H9 (cell line): Measurements from ENCODE around the gene TUBB1. TPM values are rescaled to one million over a fixed set of nuclear protein-coding genes. Genes with fewer than 3 reads are reported as not detected.

Source experiments
- DNase-seq: peaks from one replicate; pipeline ENCODE4 v3.0.0-alpha.2; 2017
- H2AFZ ChIP-seq: one replicate; pipeline ENCODE4 v1.6.1; 2013; ENCODE audit warnings: mild to moderate bottlenecking, low read length, control low read depth, moderate library complexity
- H2AK5ac ChIP-seq: 2 replicates; pipeline ENCODE4 v1.6.1; 2013; ENCODE audit warnings: low read length, control low read depth, mixed read lengths; ENCODE audit not compliant: insufficient read length
- H2BK120ac ChIP-seq: one replicate; pipeline ENCODE4 v1.6.1; 2013; ENCODE audit warnings: low read depth, mild to moderate bottlenecking, low read length, control low read depth, inconsistent platforms; ENCODE audit not compliant: poor library complexity, severe bottlenecking
- H2BK12ac ChIP-seq: 2 replicates; pipeline ENCODE4 v1.6.1; 2013; ENCODE audit warnings: low read length, control low read depth, mixed read lengths, low read depth; ENCODE audit not compliant: insufficient read length
- H2BK15ac ChIP-seq: 2 replicates; pipeline ENCODE4 v1.6.1; 2013; ENCODE audit warnings: low read depth, low read length, control low read depth
- H2BK20ac ChIP-seq: one replicate; pipeline ENCODE4 v1.6.1; 2013; ENCODE audit warnings: low read depth, mild to moderate bottlenecking, low read length, control low read depth, inconsistent platforms; ENCODE audit not compliant: poor library complexity, severe bottlenecking
- H2BK5ac ChIP-seq: 2 replicates; pipeline ENCODE4 v1.6.1; 2013; ENCODE audit warnings: low read length, control low read depth, mixed read lengths; ENCODE audit not compliant: insufficient read length
- H3K14ac ChIP-seq: 2 replicates; pipeline ENCODE4 v1.6.1; 2013; ENCODE audit warnings: low read length, control low read depth; ENCODE audit not compliant: insufficient read depth
- H3K18ac ChIP-seq: 2 replicates; pipeline ENCODE4 v1.6.1; 2013; ENCODE audit warnings: low read depth, mild to moderate bottlenecking, mixed read lengths, low read length, control low read depth; ENCODE audit not compliant: insufficient read length
- H3K23ac ChIP-seq: 2 replicates; pipeline ENCODE4 v1.6.1; 2013; ENCODE audit warnings: low read length, control low read depth, mixed read lengths, low read depth; ENCODE audit not compliant: insufficient read length
- H3K23me2 ChIP-seq: 2 replicates; pipeline ENCODE4 v1.6.1; 2013; ENCODE audit warnings: low read depth, mild to moderate bottlenecking, mixed read lengths, low read length, control low read depth; ENCODE audit not compliant: insufficient read length, poor library complexity, severe bottlenecking
- H3K27ac ChIP-seq: 2 replicates; pipeline ENCODE4 v1.5.1; 2013; ENCODE audit warnings: low read length, control low read depth, mixed read lengths, low read depth; ENCODE audit not compliant: insufficient read length
- H3K27me3 ChIP-seq: 2 replicates; pipeline ENCODE4 v1.6.1; 2013; ENCODE audit warnings: low read length, control low read depth, inconsistent platforms; ENCODE audit not compliant: insufficient read depth
- H3K4ac ChIP-seq: 2 replicates; pipeline ENCODE4 v1.6.1; 2013; ENCODE audit warnings: low read depth, mild to moderate bottlenecking, control low read depth, inconsistent platforms, low read length, moderate library complexity
- H3K4me1 ChIP-seq: 2 replicates; pipeline ENCODE4 v1.6.1; 2013; ENCODE audit warnings: low read length, control low read depth, inconsistent platforms; ENCODE audit not compliant: insufficient read depth
- H3K4me2 ChIP-seq: 2 replicates; pipeline ENCODE4 v1.6.1; 2013; ENCODE audit warnings: low read length, control low read depth, mixed read lengths; ENCODE audit not compliant: insufficient read length, insufficient read depth
- H3K56ac ChIP-seq: 2 replicates; pipeline ENCODE4 v1.6.1; 2013; ENCODE audit warnings: low read depth, mild to moderate bottlenecking, mixed read lengths, low read length, control low read depth; ENCODE audit not compliant: insufficient read length
- H3K79me1 ChIP-seq: 2 replicates; pipeline ENCODE4 v1.6.1; 2013; ENCODE audit warnings: low read depth, mild to moderate bottlenecking, moderate library complexity, low read length, control low read depth, inconsistent platforms; ENCODE audit not compliant: insufficient read depth, poor library complexity, severe bottlenecking
- H3K79me2 ChIP-seq: 2 replicates; pipeline ENCODE4 v1.6.1; 2013; ENCODE audit warnings: low read length, control low read depth, inconsistent platforms; ENCODE audit not compliant: insufficient read depth
- H3K9ac ChIP-seq: 2 replicates; pipeline ENCODE4 v1.6.1; 2013; ENCODE audit warnings: low read length, control low read depth, mixed read lengths; ENCODE audit not compliant: insufficient read length; ENCODE audit errors: extremely low read depth
- H3K9me3 ChIP-seq: one replicate; pipeline ENCODE4 v1.6.1; 2013; ENCODE audit warnings: low read depth, low read length, inconsistent platforms; ENCODE audit not compliant: control insufficient read depth
- H3T11ph ChIP-seq: one replicate; pipeline ENCODE4 v1.6.1; 2013; ENCODE audit warnings: mild to moderate bottlenecking, low read length, control low read depth, inconsistent platforms
- H4K20me1 ChIP-seq: one replicate; pipeline ENCODE4 v1.6.1; 2013; ENCODE audit not compliant: control insufficient read depth, insufficient read length, insufficient read depth
- H4K5ac ChIP-seq: 2 replicates; pipeline ENCODE4 v1.6.1; 2013; ENCODE audit warnings: low read depth, mild to moderate bottlenecking, mixed read lengths, low read length, control low read depth; ENCODE audit not compliant: insufficient read length
- H4K8ac ChIP-seq: replicated peaks from 2 replicates; pipeline ENCODE4 v1.6.1; 2013; ENCODE audit warnings: low read length, control low read depth, mixed read lengths, low read depth; ENCODE audit not compliant: insufficient read length
- H4K91ac ChIP-seq: 2 replicates; pipeline ENCODE4 v1.6.1; 2013; ENCODE audit warnings: low read depth, mild to moderate bottlenecking, moderate library complexity, mixed read lengths, low read length, control low read depth; ENCODE audit not compliant: insufficient read length
- H3K27ac Mint-ChIP-seq, 3 experiments: 2 replicates in 2 of 3; 3 replicates in 1 of 3; pipeline ENCODE4 v1.8.0; 2020 to 2021; ENCODE audit warnings: mixed read lengths in 3 of 3, mild to moderate bottlenecking in 1 of 3, moderate library complexity in 1 of 3
- H3K27me3 Mint-ChIP-seq: 2 replicates; pipeline ENCODE4 v1.8.0; 2021; ENCODE audit warnings: low read depth, mild to moderate bottlenecking, moderate library complexity, mixed read lengths
- H3K36me3 Mint-ChIP-seq, 3 experiments: 2 replicates in 2 of 3; 3 replicates in 1 of 3; pipeline ENCODE4 v1.8.0; 2020 to 2021; ENCODE audit warnings: low read depth in 3 of 3, mixed read lengths in 3 of 3; ENCODE audit not compliant: insufficient read depth in 1 of 3
- H3K4me1 Mint-ChIP-seq, 2 experiments: 2 replicates each; pipeline ENCODE4 v1.8.0; 2020; ENCODE audit warnings: mixed read lengths in 2 of 2
- H3K4me3 Mint-ChIP-seq, 2 experiments: 2 replicates in 1 of 2; 3 replicates in 1 of 2; pipeline ENCODE4 v1.8.0; 2020 to 2021; ENCODE audit warnings: mild to moderate bottlenecking in 2 of 2, mixed read lengths in 2 of 2, moderate library complexity in 1 of 2
- H3K9me3 Mint-ChIP-seq, 2 experiments: 2 replicates in 1 of 2; 3 replicates in 1 of 2; pipeline ENCODE4 v1.8.0; 2020; ENCODE audit warnings: mild to moderate bottlenecking in 2 of 2, mixed read lengths in 2 of 2, moderate library complexity in 1 of 2
- WGBS: extraction: QIAGEN DNeasy Blood & Tissue Kit; methylation state at CpG from one replicate; pipeline ENCODE4 v1.1.7; 2013; ENCODE audit warnings: missing lambda C conversion rate, low lambda C conversion rate, mixed read lengths; ENCODE audit not compliant: insufficient read length; ENCODE audit errors: extremely low coverage; 5-methylcytosine and 5-hydroxymethylcytosine counted together
- total RNA-seq: library from RNA; stranded (reverse); gene quantifications from 2 replicates; pipeline ENCODE4 v1.2.1, GENCODE V29; 2021
- TF ChIP-seq, protein P1 (sequence below): fragments of 200-600 bp; sonication (generic); conservative IDR thresholded peaks from 3 replicates; pipeline ENCODE4 v1.8.0; 2021; ENCODE audit warnings: antibody characterized with exemption, mild to moderate bottlenecking

The TUBB1 gene
- total RNA-seq, 1 experiment from 2014 or later, result not detected

DNA sequence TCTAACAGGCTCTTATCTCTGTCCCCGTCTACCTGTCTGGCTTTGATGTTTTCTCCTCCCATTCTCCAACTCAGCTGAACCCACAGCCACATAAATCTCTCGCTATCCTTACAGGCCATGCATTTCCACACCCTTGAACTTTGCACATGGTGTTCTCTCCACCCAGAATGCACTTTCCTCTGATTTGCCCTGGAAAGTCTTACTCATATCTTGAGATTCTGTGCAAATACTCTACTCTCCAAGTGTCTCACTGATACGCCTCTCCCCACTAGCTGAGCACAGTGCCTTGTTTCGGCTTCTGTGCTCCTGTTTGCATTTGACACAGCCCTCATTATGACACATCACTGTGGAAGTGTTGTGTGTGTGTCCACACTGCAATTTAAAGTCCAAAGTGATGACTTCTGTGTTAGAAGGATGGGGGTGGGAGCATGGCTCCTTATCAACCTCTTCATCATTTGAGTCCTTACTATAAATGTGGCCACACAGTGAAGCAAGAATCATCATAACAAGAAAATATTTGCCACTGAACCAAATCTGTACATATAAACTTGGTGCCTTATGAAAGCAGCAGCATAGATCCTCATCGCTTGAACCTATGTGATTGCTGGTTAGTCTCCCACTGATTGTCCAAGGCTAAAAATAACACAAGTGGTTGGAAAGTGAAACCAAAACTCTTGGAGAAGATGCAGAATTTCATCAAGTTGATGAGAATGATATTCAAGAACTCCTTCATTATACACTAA, 28.9 kb downstream of the TUBB1 start:
- no peak overlapping the region for H3K18ac ChIP-seq
- Mint-ChIP-seq H3K27ac (no peak overlapping the region), H3K4me3 (no peak overlapping the region), H3K36me3 (no peaks in the 10 kb centered on the region), H3K9me3 (no peaks in the 10 kb centered on the region; a peak in 1 of 5 replicates), H3K27me3 (peaks cover 30% of the 10 kb centered on the region), H3K4me1 (peaks cover 3 to 5% of the 10 kb centered on the region in 2 experiments)
- H4K5ac ChIP-seq, result no peak overlapping the region
- H2BK120ac ChIP-seq, result no peak overlapping the region
- no peak overlapping the region for H3K14ac ChIP-seq
- H3K79me1 ChIP-seq, result no peaks in the 10 kb centered on the region
- DNase-seq, result no peak
- no peak overlapping the region for H4K91ac ChIP-seq
- H3T11ph ChIP-seq, result no peak overlapping the region
- no peak overlapping the region for H2BK12ac ChIP-seq
- no peak overlapping the region for H3K56ac ChIP-seq
- H2AK5ac ChIP-seq, result no peak overlapping the region
- H2AFZ ChIP-seq, result no peak overlapping the region
- H3K9ac ChIP-seq, result no peak overlapping the region
- WGBS, result no CpG with 5 or more reads among the region's 5 CpGs
- no peaks in the 10 kb centered on the region for H3K27me3 ChIP-seq
- H2BK15ac ChIP-seq, result no peak overlapping the region
- no peak overlapping the region for H3K27ac ChIP-seq
- H3K4me1 ChIP-seq, result 0 out of 2 replicates have a peak, but pooled peaks cover 2% of the 10 kb centered on the region
- no peak overlapping the region for H3K4ac ChIP-seq
- H4K8ac ChIP-seq, result no peak overlapping the region
- H2BK20ac ChIP-seq, result no peak overlapping the region
- H3K79me2 ChIP-seq, result no peaks in the 10 kb centered on the region
- H3K23me2 ChIP-seq, result no peaks in the 10 kb centered on the region
- H3K4me2 ChIP-seq, result no peak overlapping the region
- no peaks in the 10 kb centered on the region for H3K9me3 ChIP-seq
- TF ChIP-seq, protein P1, sequence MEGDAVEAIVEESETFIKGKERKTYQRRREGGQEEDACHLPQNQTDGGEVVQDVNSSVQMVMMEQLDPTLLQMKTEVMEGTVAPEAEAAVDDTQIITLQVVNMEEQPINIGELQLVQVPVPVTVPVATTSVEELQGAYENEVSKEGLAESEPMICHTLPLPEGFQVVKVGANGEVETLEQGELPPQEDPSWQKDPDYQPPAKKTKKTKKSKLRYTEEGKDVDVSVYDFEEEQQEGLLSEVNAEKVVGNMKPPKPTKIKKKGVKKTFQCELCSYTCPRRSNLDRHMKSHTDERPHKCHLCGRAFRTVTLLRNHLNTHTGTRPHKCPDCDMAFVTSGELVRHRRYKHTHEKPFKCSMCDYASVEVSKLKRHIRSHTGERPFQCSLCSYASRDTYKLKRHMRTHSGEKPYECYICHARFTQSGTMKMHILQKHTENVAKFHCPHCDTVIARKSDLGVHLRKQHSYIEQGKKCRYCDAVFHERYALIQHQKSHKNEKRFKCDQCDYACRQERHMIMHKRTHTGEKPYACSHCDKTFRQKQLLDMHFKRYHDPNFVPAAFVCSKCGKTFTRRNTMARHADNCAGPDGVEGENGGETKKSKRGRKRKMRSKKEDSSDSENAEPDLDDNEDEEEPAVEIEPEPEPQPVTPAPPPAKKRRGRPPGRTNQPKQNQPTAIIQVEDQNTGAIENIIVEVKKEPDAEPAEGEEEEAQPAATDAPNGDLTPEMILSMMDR, result no peak
- no peak overlapping the region for H3K23ac ChIP-seq
- H2BK5ac ChIP-seq, result no peak overlapping the region
- H4K20me1 ChIP-seq, result no peaks in the 10 kb centered on the region
